Smooth muscle cell (in vitro differentiated cells): ENCODE data around the gene DHX9. TPM values are rescaled to one million over a fixed set of nuclear protein-coding genes. Genes with fewer than 3 reads are reported as not detected.

Experiments used
- DNase-seq: peaks from one replicate; lab custom pipeline; 2025; ENCODE audit not compliant: unreplicated experiment; lab: John Stamatoyannopoulos, UW
- H2AFZ ChIP-seq: fragments of 200-600 bp; sonication (generic); 2 replicates; pipeline ENCODE4 v1.6.0; 2016; ENCODE audit warnings: antibody characterized with exemption, low read depth, mild to moderate bottlenecking
- H3F3A ChIP-seq: fragments of 200-600 bp; sonication (generic); 2 replicates; pipeline ENCODE4 v1.6.0; 2017; ENCODE audit warnings: antibody characterized with exemption, low read depth
- H3K27ac ChIP-seq: fragments of 200-600 bp; sonication (generic); 2 replicates; pipeline ENCODE4 v1.5.1; 2016; ENCODE audit warnings: low read depth, mild to moderate bottlenecking
- H3K27me3 ChIP-seq: fragments of 200-600 bp; sonication (generic); 2 replicates; pipeline ENCODE4 v1.6.1; 2016; ENCODE audit warnings: low read depth, mild to moderate bottlenecking
- H3K36me3 ChIP-seq: fragments of 200-600 bp; sonication (generic); 2 replicates; pipeline ENCODE4 v1.5.1; 2016; ENCODE audit warnings: low read depth
- H3K4me1 ChIP-seq: fragments of 200-600 bp; sonication (generic); 2 replicates; pipeline ENCODE4 v1.5.1; 2016; ENCODE audit warnings: low read depth
- H3K4me2 ChIP-seq: fragments of 200-600 bp; sonication (generic); 2 replicates; pipeline ENCODE4 v1.6.0; 2016; ENCODE audit warnings: mild to moderate bottlenecking
- H3K4me3 ChIP-seq: fragments of 200-600 bp; sonication (generic); 2 replicates; pipeline ENCODE4 v1.5.1; 2016; ENCODE audit warnings: mild to moderate bottlenecking
- H3K79me2 ChIP-seq: fragments of 200-600 bp; sonication (generic); 2 replicates; pipeline ENCODE4 v1.6.0; 2016; ENCODE audit warnings: low read depth, mild to moderate bottlenecking
- H3K9ac ChIP-seq: fragments of 200-600 bp; sonication (generic); 2 replicates; pipeline ENCODE4 v1.6.0; 2016; ENCODE audit warnings: low read depth
- H3K9me3 ChIP-seq: fragments of 200-600 bp; sonication (generic); replicated peaks from 2 replicates; pipeline ENCODE4 v1.5.1; 2016; ENCODE audit warnings: low read depth
- H4K20me1 ChIP-seq: fragments of 200-600 bp; sonication (generic); 2 replicates; pipeline ENCODE4 v1.6.0; 2016; ENCODE audit warnings: low read depth
- WGBS: methylation state at CpG from one replicate; pipeline ENCODE4 v1.1.7; 2016; ENCODE audit warnings: low lambda C conversion rate; 5-methylcytosine and 5-hydroxymethylcytosine counted together
- polyA plus RNA-seq: library from polyadenylated mRNA; unstranded; fragments of >200 nt; fragmentation: Nextera tagmentation; extraction: Ambion mirVana; gene quantifications from 2 replicates; pipeline ENCODE4 v1.2.1, GENCODE V29; 2016
- total RNA-seq: library from RNA; depleted of rRNA; stranded (reverse); fragments of >200 nt; gene quantifications from 2 replicates; pipeline ENCODE4 v1.2.3, GENCODE V29; 2014
- TF ChIP-seq, protein P1 (sequence below): fragments of 200-600 bp; sonication (generic); IDR thresholded peaks from 2 replicates; pipeline ENCODE4 v1.5.1; 2017; ENCODE audit warnings: borderline replicate concordance, mild to moderate bottlenecking, antibody characterized with exemption; ENCODE audit not compliant: insufficient read depth, poor library complexity, severe bottlenecking

The DHX9 gene
- total and polyA plus RNA-seq, 2 experiments from 2014 or later: 65.4 to 99.2 TPM

DNA sequence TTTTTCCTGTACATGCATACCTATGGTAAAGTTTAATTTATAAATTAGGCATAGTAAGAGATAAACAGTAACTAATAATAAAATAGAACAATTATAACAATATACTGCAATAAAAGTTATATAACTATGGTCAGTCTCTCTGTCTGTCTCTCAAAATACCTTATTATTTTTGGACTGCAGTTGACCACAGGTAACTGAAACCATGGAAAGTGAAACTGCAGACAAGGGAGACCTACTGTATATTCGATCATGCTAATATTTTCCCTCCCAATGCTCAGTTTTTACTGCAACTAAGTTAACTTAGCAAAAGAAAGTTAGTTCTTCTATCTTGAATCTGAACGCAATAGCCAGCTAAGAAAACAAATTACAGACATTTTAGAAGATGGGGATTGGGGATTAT lies 12.3 kb upstream of the DHX9 start:
- Histone ChIP-seq H3F3A (no peaks in the 10 kb centered on the region), H4K20me1 (no peaks in the 10 kb centered on the region), H3K36me3 (no peaks in the 10 kb centered on the region), H3K27me3 (no peaks in the 10 kb centered on the region), H3K9me3 (no peaks in the 10 kb centered on the region), H3K4me2 (no peak overlapping the region), H2AFZ (no peak overlapping the region), H3K79me2 (no peaks in the 10 kb centered on the region), H3K27ac (no peak overlapping the region), H3K9ac (no peak overlapping the region), H3K4me3 (no peak overlapping the region), H3K4me1 (no peaks in the 10 kb centered on the region)
- TF ChIP-seq, protein P1, sequence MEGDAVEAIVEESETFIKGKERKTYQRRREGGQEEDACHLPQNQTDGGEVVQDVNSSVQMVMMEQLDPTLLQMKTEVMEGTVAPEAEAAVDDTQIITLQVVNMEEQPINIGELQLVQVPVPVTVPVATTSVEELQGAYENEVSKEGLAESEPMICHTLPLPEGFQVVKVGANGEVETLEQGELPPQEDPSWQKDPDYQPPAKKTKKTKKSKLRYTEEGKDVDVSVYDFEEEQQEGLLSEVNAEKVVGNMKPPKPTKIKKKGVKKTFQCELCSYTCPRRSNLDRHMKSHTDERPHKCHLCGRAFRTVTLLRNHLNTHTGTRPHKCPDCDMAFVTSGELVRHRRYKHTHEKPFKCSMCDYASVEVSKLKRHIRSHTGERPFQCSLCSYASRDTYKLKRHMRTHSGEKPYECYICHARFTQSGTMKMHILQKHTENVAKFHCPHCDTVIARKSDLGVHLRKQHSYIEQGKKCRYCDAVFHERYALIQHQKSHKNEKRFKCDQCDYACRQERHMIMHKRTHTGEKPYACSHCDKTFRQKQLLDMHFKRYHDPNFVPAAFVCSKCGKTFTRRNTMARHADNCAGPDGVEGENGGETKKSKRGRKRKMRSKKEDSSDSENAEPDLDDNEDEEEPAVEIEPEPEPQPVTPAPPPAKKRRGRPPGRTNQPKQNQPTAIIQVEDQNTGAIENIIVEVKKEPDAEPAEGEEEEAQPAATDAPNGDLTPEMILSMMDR: no peak
- DNase-seq: no peak
- WGBS: 92% methylated on average over 2 of the region's 2 CpGs

GRCh38 chr1:182829285-182829932 lies 9.7 kb upstream of the DHX9 start:
- TF ChIP-seq, protein P1: no peak
- WGBS: 91% methylated on average over 5 of the region's 5 CpGs
- no peaks in the 10 kb centered on the region for H4K20me1 ChIP-seq
- no peaks in the 10 kb centered on the region for H3K27me3 ChIP-seq
- H3K36me3 ChIP-seq: no peaks in the 10 kb centered on the region
- H3K79me2 ChIP-seq: no peaks in the 10 kb centered on the region
- H3K4me1 ChIP-seq: no peaks in the 10 kb centered on the region
- H3K9ac ChIP-seq: no peak overlapping the region
- no peak overlapping the region for H3K4me3 ChIP-seq
- no peak overlapping the region for H2AFZ ChIP-seq
- no peak for DNase-seq
- no peak overlapping the region for H3K27ac ChIP-seq
- H3F3A ChIP-seq: no peaks in the 10 kb centered on the region
- no peak overlapping the region for H3K4me2 ChIP-seq
- H3K9me3 ChIP-seq: no peaks in the 10 kb centered on the region

GRCh38 chr1:182833271-182833670 lies 5.9 kb upstream of the DHX9 start:
- H3K4me1 ChIP-seq: no peaks in the 10 kb centered on the region
- no peaks in the 10 kb centered on the region for H3F3A ChIP-seq
- H3K27ac ChIP-seq: no peak overlapping the region
- no peaks in the 10 kb centered on the region for H3K36me3 ChIP-seq
- no peaks in the 10 kb centered on the region for H4K20me1 ChIP-seq
- DNase-seq: no peak
- no peaks in the 10 kb centered on the region for H3K9me3 ChIP-seq
- no peak overlapping the region for H3K9ac ChIP-seq
- H3K4me3 ChIP-seq: no peak overlapping the region
- no peaks in the 10 kb centered on the region for H3K27me3 ChIP-seq
- H3K79me2 ChIP-seq: no peaks in the 10 kb centered on the region
- H2AFZ ChIP-seq: no peak overlapping the region
- H3K4me2 ChIP-seq: no peak overlapping the region
- TF ChIP-seq, protein P1: no peak

DNA sequence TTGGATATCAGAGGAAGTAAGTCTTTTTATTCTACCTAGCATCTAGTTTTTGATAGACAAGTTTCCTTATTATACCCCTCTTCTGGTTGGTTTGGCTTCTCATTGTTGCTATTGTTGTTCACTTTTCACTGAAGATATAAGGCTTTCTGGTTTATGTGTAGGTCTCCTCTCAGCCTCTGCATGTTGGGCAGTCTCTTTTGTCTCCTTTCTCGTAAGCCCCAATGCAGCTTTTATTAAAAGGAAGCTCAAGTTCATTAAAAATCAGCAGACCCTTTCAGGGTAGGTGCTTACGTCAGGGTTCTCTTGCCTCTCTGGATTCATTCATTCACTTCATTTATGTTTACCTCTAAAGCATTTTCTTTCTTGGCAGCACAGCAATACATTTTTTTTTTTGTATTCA lies 4.8 kb upstream of the DHX9 start:
- no peak overlapping the region for H3K4me3 ChIP-seq
- H3K79me2 ChIP-seq: no peaks in the 10 kb centered on the region
- H3F3A ChIP-seq: no peaks in the 10 kb centered on the region
- WGBS: 98% methylated on average over 2 of the region's 2 CpGs
- DNase-seq: no peak
- H3K36me3 ChIP-seq: no peaks in the 10 kb centered on the region
- no peaks in the 10 kb centered on the region for H3K27me3 ChIP-seq
- no peak overlapping the region for H3K27ac ChIP-seq
- H3K9ac ChIP-seq: no peak overlapping the region
- H3K9me3 ChIP-seq: no peaks in the 10 kb centered on the region
- no peak overlapping the region for H2AFZ ChIP-seq
- H4K20me1 ChIP-seq: peaks cover under 1% of the 10 kb centered on the region
- H3K4me2 ChIP-seq: no peak overlapping the region
- H3K4me1 ChIP-seq: no peaks in the 10 kb centered on the region
- TF ChIP-seq, protein P1: no peak
